GM23338 (cell line): ENCODE results near the gene PCA3. TPM values are rescaled to one million over a fixed set of nuclear protein-coding genes. Genes with fewer than 3 reads are reported as not detected.
A peak's percentile ranks its signal among the peaks of the same experiment; 100 is the strongest.

Experiments used
- ATAC-seq: fragments of 200-7000 bp; cut with Tn5 transposase; 3 replicates; pipeline ENCODE4 v1.9.1; 2020
- DNase-seq: peaks from one replicate; pipeline ENCODE4 v3.0.0-alpha.2; 2015; ENCODE audit warnings: low spot score
- H2AFZ ChIP-seq: fragments of 200-600 bp; sonication (generic); 2 replicates; pipeline ENCODE4 v1.8.0; 2016; ENCODE audit warnings: antibody characterized with exemption, mild to moderate bottlenecking, moderate library complexity
- H3F3A ChIP-seq: fragments of 200-600 bp; sonication (generic); replicated peaks from 2 replicates; pipeline ENCODE4 v1.8.0; 2017; ENCODE audit warnings: antibody characterized with exemption, mixed run types, low read depth
- H3K27ac ChIP-seq: fragments of 200-600 bp; sonication (generic); 2 replicates; pipeline ENCODE4 v1.6.1; 2016; ENCODE audit warnings: low read depth
- H3K27me3 ChIP-seq: fragments of 200-600 bp; sonication (generic); 2 replicates; pipeline ENCODE4 v1.8.0; 2016; ENCODE audit warnings: mild to moderate bottlenecking, mixed run types, moderate library complexity; ENCODE audit not compliant: insufficient read depth
- H3K36me3 ChIP-seq: fragments of 200-600 bp; sonication (generic); 2 replicates; pipeline ENCODE4 v1.8.0; 2016; ENCODE audit warnings: mild to moderate bottlenecking; ENCODE audit not compliant: insufficient read depth
- H3K4me1 ChIP-seq: fragments of 200-600 bp; sonication (generic); 2 replicates; pipeline ENCODE4 v1.8.0; 2016; ENCODE audit warnings: mild to moderate bottlenecking, moderate library complexity; ENCODE audit not compliant: insufficient read depth
- H3K4me2 ChIP-seq: fragments of 200-600 bp; sonication (generic); 2 replicates; pipeline ENCODE4 v1.7.1; 2017; ENCODE audit warnings: mixed run types
- H3K4me3 ChIP-seq: fragments of 200-600 bp; sonication (generic); 2 replicates; pipeline ENCODE4 v1.6.1; 2016; ENCODE audit warnings: mixed run types
- H3K79me2 ChIP-seq: fragments of 200-600 bp; sonication (generic); replicated peaks from 2 replicates; pipeline ENCODE4 v1.8.0; 2017; ENCODE audit warnings: mild to moderate bottlenecking; ENCODE audit not compliant: insufficient read depth
- H3K9me2 ChIP-seq: fragments of 200-600 bp; sonication (generic); 2 replicates; pipeline ENCODE4 v1.8.0; 2017; ENCODE audit not compliant: insufficient read depth
- H4K20me1 ChIP-seq: fragments of 200-600 bp; sonication (generic); replicated peaks from 2 replicates; pipeline ENCODE4 v1.8.0; 2017; ENCODE audit warnings: mild to moderate bottlenecking; ENCODE audit not compliant: insufficient read depth
- H3K27ac Mint-ChIP-seq: 2 replicates; pipeline ENCODE4 v1.8.0; 2020; ENCODE audit warnings: inconsistent platforms, mild to moderate bottlenecking, moderate library complexity, mixed read lengths
- H3K27me3 Mint-ChIP-seq: 3 replicates; pipeline ENCODE4 v1.8.0; 2022; ENCODE audit warnings: low read depth, mild to moderate bottlenecking, moderate library complexity, mixed read lengths, inconsistent platforms; ENCODE audit not compliant: insufficient read depth, poor library complexity
- H3K36me3 Mint-ChIP-seq: 3 replicates; pipeline ENCODE4 v1.8.0; 2021; ENCODE audit warnings: low read depth, mild to moderate bottlenecking, inconsistent platforms, moderate library complexity, mixed read lengths
- H3K4me1 Mint-ChIP-seq: 3 replicates; pipeline ENCODE4 v1.8.0; 2020; ENCODE audit warnings: mild to moderate bottlenecking, inconsistent platforms, mixed read lengths
- H3K4me3 Mint-ChIP-seq: 3 replicates; pipeline ENCODE4 v1.8.0; 2021; ENCODE audit warnings: moderate library complexity, mild to moderate bottlenecking, inconsistent platforms, mixed read lengths
- H3K9me3 Mint-ChIP-seq: 3 replicates; pipeline ENCODE4 v1.8.0; 2020; ENCODE audit warnings: moderate library complexity, mild to moderate bottlenecking, inconsistent platforms, mixed read lengths
- CREB1 ChIP-seq: fragments of 250-450 bp; sonication (Bioruptor Pico); IDR thresholded peaks from 2 replicates; pipeline ENCODE4 v1.5.0; 2020; ENCODE audit warnings: low read depth, mild to moderate bottlenecking, moderate library complexity
- CTCF ChIP-seq, 2 experiments: fragments of 200-600 bp in 1 of 2; sonication (generic) in 1 of 2; conservative IDR thresholded peaks; 2 replicates each; pipeline versions ENCODE4 v1.5.1 to v1.6.1; 2016 to 2017; ENCODE audit warnings: antibody characterized with exemption in 2 of 2, low read depth in 2 of 2, mild to moderate bottlenecking in 2 of 2, moderate library complexity in 1 of 2
- ETS1 ChIP-seq: IDR thresholded peaks from 2 replicates; pipeline ENCODE4 v1.6.1; 2016; ENCODE audit warnings: antibody characterized with exemption
- EZH2 ChIP-seq: fragments of 200-600 bp; sonication (generic); IDR thresholded peaks from one replicate; pipeline ENCODE4 v1.8.0; 2017; ENCODE audit warnings: antibody characterized with exemption, mild to moderate bottlenecking, low read depth; ENCODE audit not compliant: unreplicated experiment
- EZH2phosphoT487 ChIP-seq: fragments of 200-600 bp; sonication (generic); IDR thresholded peaks from one replicate; pipeline ENCODE4 v1.8.1; 2018; ENCODE audit warnings: antibody characterized with exemption; ENCODE audit not compliant: unreplicated experiment
- POLR2AphosphoS5 ChIP-seq: IDR thresholded peaks from 2 replicates; pipeline ENCODE4 v1.6.1; 2016; ENCODE audit warnings: antibody characterized with exemption, low read depth
- ZNF114 ChIP-seq: fragments of 250-450 bp; sonication (Bioruptor Pico); IDR thresholded peaks from 2 replicates; pipeline ENCODE4 v1.5.0; 2020; ENCODE audit warnings: mild to moderate bottlenecking, moderate library complexity
- ZNF462 ChIP-seq: fragments of 250-450 bp; sonication (Bioruptor Pico); IDR thresholded peaks from 2 replicates; pipeline ENCODE4 v1.5.0; 2020; ENCODE audit warnings: mild to moderate bottlenecking, moderate library complexity
- polyA plus RNA-seq: library from polyadenylated mRNA; unstranded; fragments of >200 nt; fragmentation: Nextera tagmentation; extraction: Ambion mirVana; gene quantifications from 2 replicates; pipeline ENCODE4 v1.2.1, GENCODE V29; 2016
- total RNA-seq: library from RNA; depleted of rRNA; stranded (reverse); fragments of >200 nt; shearing (Covaris generic); gene quantifications from 2 replicates; pipeline ENCODE4 v1.2.3, GENCODE V29; 2014

The PCA3 gene
- total and polyA plus RNA-seq, 2 experiments from 2014 or later, result 0.28 to 0.76 TPM

- Histone ChIP-seq H3K4me2 (no peak overlapping the region), H3F3A (no peaks in the 10 kb centered on the region), H4K20me1 (no peaks in the 10 kb centered on the region), H3K79me2 (no peaks in the 10 kb centered on the region), H2AFZ (no peak overlapping the region), H3K9me2 (no peaks in the 10 kb centered on the region), H3K27me3 (no peaks in the 10 kb centered on the region), H3K4me1 (peaks cover 7% of the 10 kb centered on the region), H3K27ac (no peak overlapping the region), H3K4me3 (no peak overlapping the region), H3K36me3 (no peaks in the 10 kb centered on the region)
- Mint-ChIP-seq H3K27ac (no peak overlapping the region), H3K27me3 (peaks cover under 1% of the 10 kb centered on the region), H3K4me3 (no peak overlapping the region), H3K36me3 (no peaks in the 10 kb centered on the region), H3K9me3 (no peaks in the 10 kb centered on the region; the same call in 2 of the 3 replicates), H3K4me1 (peaks cover 12% of the 10 kb centered on the region)
- ATAC-seq (peak; percentile 44), DNase-seq (no peak)
- TF ChIP-seq ETS1 (no peak), EZH2 (no peak), EZH2phosphoT487 (no peak)
These were observed 5.8 kb upstream of the PCA3 start for GRCh38 chr9:76758476-76758875.

GRCh38 chr9:76759732-76760131 lies 4.5 kb upstream of the PCA3 start:
- H3K4me1 ChIP-seq, result peaks cover 7% of the 10 kb centered on the region
- Mint-ChIP-seq H3K4me1 (peaks cover 12% of the 10 kb centered on the region), H3K9me3 (no peaks in the 10 kb centered on the region; the same call in 2 of the 3 replicates), H3K27me3 (no peaks in the 10 kb centered on the region), H3K27ac (no peak overlapping the region), H3K4me3 (no peak overlapping the region), H3K36me3 (no peaks in the 10 kb centered on the region)
- no peak for ATAC-seq
- H3K27ac ChIP-seq, result no peak overlapping the region
- no peak overlapping the region for H3K4me2 ChIP-seq
- H3K36me3 ChIP-seq, result no peaks in the 10 kb centered on the region
- no peak for DNase-seq
- H3K79me2 ChIP-seq, result no peaks in the 10 kb centered on the region
- no peaks in the 10 kb centered on the region for H3K27me3 ChIP-seq
- H4K20me1 ChIP-seq, result no peaks in the 10 kb centered on the region
- no peak overlapping the region for H3K4me3 ChIP-seq
- no peaks in the 10 kb centered on the region for H3F3A ChIP-seq
- H2AFZ ChIP-seq, result no peak overlapping the region
- H3K9me2 ChIP-seq, result no peaks in the 10 kb centered on the region
- TF ChIP-seq ETS1 (no peak), POLR2AphosphoS5 (no peak), ZNF462 (CRISPR knock-in tag) (no peak), CREB1 (CRISPR knock-in tag) (no peak), CTCF (conservative IDR thresholded peaks at IDR 0.05; ENCODE audit: low read depth in 2 of 2) (no peak), ZNF114 (CRISPR knock-in tag) (no peak)
